Endothelial cell of umbilical vein (primary cell): ENCODE results near the gene PLCD4. TPM values are rescaled to one million over a fixed set of nuclear protein-coding genes. Genes with fewer than 3 reads are reported as not detected.

Experiments used
- BruUV-seq: library from RNA; stranded (reverse); fragments of 400-500 nt; replicated peaks from 2 replicates; lab custom pipeline; 2021; lab: Mats Ljungman, UMichigan
- CTCF ChIA-PET: fragments of 300-600, 350-600 bp; sonication (Branson Sonifier 250); formaldehyde crosslinking; loops from one replicate; lab custom pipeline; 2021; ENCODE audit warnings: antibody characterized with exemption, inconsistent platforms; lab: Charles Lee
- POLR2A ChIA-PET: fragments of 300-600, 350-600 bp; sonication (Branson Sonifier 250); formaldehyde crosslinking; loops from one replicate; lab custom pipeline; 2021; ENCODE audit warnings: antibody characterized with exemption, inconsistent platforms; lab: Charles Lee
- DNase-seq: peaks from one replicate; pipeline ENCODE4 v3.0.0-alpha.2; 2011; ENCODE audit warnings: low read depth, low spot score
- FAIRE-seq: peaks from 2 replicates; lab custom pipeline; 2011; peaks lifted over from hg19 to GRCh38; lab: Jason Lieb, UNC
- H2AFZ ChIP-seq: 2 replicates; pipeline ENCODE4 v1.6.0; 2012; ENCODE audit warnings: low read depth, low read length, control low read depth, inconsistent platforms
- H3K27ac ChIP-seq: 2 replicates; pipeline ENCODE4 v1.5.1; 2011; ENCODE audit warnings: low read depth, mild to moderate bottlenecking, control low read depth, low read length, moderate library complexity; ENCODE audit not compliant: insufficient read depth
- H3K27me3 ChIP-seq, 2 experiments: 2 replicates each; pipeline versions ENCODE4 v1.6.0 to v1.6.1; 2011; ENCODE audit warnings: low read length in 2 of 2, mixed read lengths in 1 of 2; ENCODE audit not compliant: control insufficient read depth in 2 of 2, insufficient read depth in 2 of 2
- H3K36me3 ChIP-seq, 2 experiments: 2 replicates in 1 of 2; 3 replicates in 1 of 2; pipeline ENCODE4 v1.5.1; 2011; ENCODE audit warnings: low read length in 2 of 2, mild to moderate bottlenecking in 1 of 2, moderate library complexity in 1 of 2; ENCODE audit not compliant: control insufficient read depth in 2 of 2, insufficient read depth in 2 of 2; ENCODE audit errors: extremely low read depth in 1 of 2
- H3K4me1 ChIP-seq: 3 replicates; pipeline ENCODE4 v1.5.1; 2011; ENCODE audit warnings: mild to moderate bottlenecking, low read length; ENCODE audit not compliant: control insufficient read depth, insufficient read depth; ENCODE audit errors: extremely low read depth
- H3K4me2 ChIP-seq: 2 replicates; pipeline ENCODE4 v1.6.1; 2011; ENCODE audit warnings: low read length, control low read depth, mixed read lengths; ENCODE audit not compliant: insufficient read depth
- H3K4me3 ChIP-seq, 3 experiments: fragments of 200-600 bp in 1 of 3; sonication (generic), shearing (Covaris generic) in 1 of 3; replicated peaks in 1 of 3; 2 replicates each; pipeline ENCODE4 v1.5.1; 2011 to 2016; ENCODE audit warnings: control low read depth in 3 of 3, low read length in 3 of 3, mild to moderate bottlenecking in 2 of 3, inconsistent platforms in 1 of 3, low read depth in 1 of 3, moderate library complexity in 1 of 3; ENCODE audit not compliant: insufficient read depth in 1 of 3
- H3K79me2 ChIP-seq: 2 replicates; pipeline ENCODE4 v1.6.0; 2012; ENCODE audit warnings: low read length, inconsistent platforms; ENCODE audit not compliant: control insufficient read depth, insufficient read depth
- H3K9ac ChIP-seq: replicated peaks from 2 replicates; pipeline ENCODE3; 2011; ENCODE audit warnings: low read length, control low read depth; ENCODE audit not compliant: insufficient read depth; ENCODE audit errors: extremely low read depth
- H3K9me1 ChIP-seq: replicated peaks from 3 replicates; pipeline ENCODE4 v1.6.0; 2011; ENCODE audit warnings: mild to moderate bottlenecking, low read length; ENCODE audit not compliant: control insufficient read depth, insufficient read depth; ENCODE audit errors: extremely low read depth
- H3K9me3 ChIP-seq: replicated peaks from 2 replicates; pipeline ENCODE4 v1.5.1; 2012; ENCODE audit warnings: low read length, inconsistent platforms; ENCODE audit not compliant: control insufficient read depth, insufficient read depth
- H4K20me1 ChIP-seq: replicated peaks from 2 replicates; pipeline ENCODE3; 2011; ENCODE audit warnings: mild to moderate bottlenecking, low read length; ENCODE audit not compliant: control insufficient read depth, insufficient read depth; ENCODE audit errors: extremely low read depth
- EZH2 ChIP-seq: IDR thresholded peaks from 2 replicates; pipeline ENCODE4 v1.6.1; 2012; ENCODE audit warnings: borderline replicate concordance, low read depth, mild to moderate bottlenecking, moderate library complexity, low read length, inconsistent platforms; ENCODE audit not compliant: severe bottlenecking
- FOS ChIP-seq: IDR thresholded peaks from 2 replicates; pipeline ENCODE4 v1.6.1; 2011; ENCODE audit warnings: mild to moderate bottlenecking, low read length, moderate library complexity, borderline replicate concordance; ENCODE audit not compliant: insufficient read depth
- GATA2 ChIP-seq: IDR thresholded peaks from 2 replicates; pipeline ENCODE4 v1.7.0; 2011; ENCODE audit warnings: low read depth, mild to moderate bottlenecking, moderate library complexity, mixed read lengths, low read length; ENCODE audit not compliant: insufficient read length, insufficient read depth
- JUN ChIP-seq: IDR thresholded peaks from 2 replicates; pipeline ENCODE4 v1.6.1; 2011; ENCODE audit warnings: borderline replicate concordance, low read depth; ENCODE audit not compliant: insufficient read length, insufficient read depth
- MYC ChIP-seq: IDR thresholded peaks from one replicate; pipeline ENCODE4 v1.6.1; 2011; ENCODE audit warnings: mild to moderate bottlenecking, low read depth, low read length
- POLR2A ChIP-seq: IDR thresholded peaks from 2 replicates; pipeline ENCODE4 v1.6.1; 2012; ENCODE audit warnings: low read depth, mild to moderate bottlenecking, control low read depth, low read length
- POLR2AphosphoS5 ChIP-seq: IDR thresholded peaks from 2 replicates; pipeline ENCODE4 v1.6.1; 2012; ENCODE audit warnings: low read depth, mild to moderate bottlenecking, control low read depth, low read length, moderate library complexity; ENCODE audit not compliant: insufficient read depth
- dilution Hi-C: fragments of 300-500 bp; cut with MboI; formaldehyde crosslinking; loops from one replicate; pipeline ENCODE4 v1.15.0; 2019; ENCODE audit warnings: low sequenced_read_pairs; ENCODE audit not compliant: extremely low pct_ligation_motif_present
- intact Hi-C: fragments of 100-400 bp; cut with micrococcal nuclease; formaldehyde crosslinking; loops from one replicate; pipeline ENCODE4 v1.10.0; 2022
- polyA plus RNA-seq, 4 experiments: library from polyadenylated mRNA; depleted of rRNA in 3 of 4; stranded (reverse) in 3 of 4; unstranded in 1 of 4; fragments of >200 nt; gene quantifications; 2 replicates each; pipeline versions ENCODE4 v1.2.1 to v1.2.3, GENCODE V29; 2011 to 2012; ENCODE audit warnings: missing spikeins in 1 of 4
- total RNA-seq: library from RNA; stranded (reverse); gene quantifications from 2 replicates; pipeline ENCODE4 v1.2.3, GENCODE V29; 2021
- TF ChIP-seq, protein P1 (sequence below): IDR thresholded peaks from 2 replicates; pipeline ENCODE4 v1.6.1; 2011; ENCODE audit not compliant: insufficient read depth, insufficient read length
- TF ChIP-seq, protein P2 (sequence below), 2 donors: IDR thresholded peaks; 1 replicate in 1 of 2; 2 replicates in 1 of 2; pipeline ENCODE4 v1.5.1; 2011; ENCODE audit warnings: low read length in 2 of 2, mild to moderate bottlenecking in 2 of 2, moderate library complexity in 2 of 2, control low read depth in 1 of 2, inconsistent platforms in 1 of 2, low read depth in 1 of 2; ENCODE audit not compliant: insufficient read depth in 1 of 2; ENCODE audit errors: extremely low read depth in 1 of 2

The PLCD4 gene
- total and polyA plus RNA-seq, 2 donors (not counting 3 experiments of a cell fraction or from before 2014, with no cell fraction given): 2.2 to 3.1 TPM

DNA sequence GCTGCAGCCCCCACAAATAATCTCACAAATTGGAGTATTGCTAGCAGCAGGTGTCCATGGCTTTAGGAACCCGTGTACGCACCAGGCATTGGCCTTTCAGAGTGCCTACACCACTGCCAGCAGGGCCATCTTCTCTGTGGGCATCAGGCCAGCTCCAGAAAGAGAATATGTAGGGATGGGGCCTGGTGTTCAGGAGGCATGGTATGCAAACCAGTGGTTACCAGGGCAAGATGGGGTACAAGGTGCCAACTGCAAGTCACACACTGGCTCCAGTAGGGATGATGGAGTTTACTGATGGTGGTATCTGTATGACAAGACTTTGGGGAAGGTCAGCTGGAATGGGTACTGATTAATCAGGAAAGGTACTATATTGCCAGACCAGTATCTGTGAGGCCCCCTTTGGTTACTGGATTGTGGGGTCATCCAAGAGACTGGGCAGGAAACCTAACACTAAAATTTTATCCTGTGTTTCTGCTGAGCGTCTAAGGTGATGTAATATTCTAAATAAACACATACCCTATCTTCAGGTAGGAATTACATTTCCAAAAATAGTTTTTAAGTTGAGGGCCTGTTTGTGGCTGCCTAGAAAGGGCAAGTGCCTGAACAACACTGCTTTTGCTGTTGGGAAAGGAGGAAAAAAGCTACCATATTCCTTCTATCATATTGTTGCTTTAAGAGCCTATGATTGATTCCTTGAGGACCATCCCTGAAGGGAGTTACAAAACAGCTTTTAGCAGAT lies 30.0 kb upstream of the PLCD4 start:
- intact Hi-C loops (no loop called here), dilution Hi-C loops (no loop called here)
- H3K9me1 ChIP-seq: peaks cover 2% of the 10 kb centered on the region
- H3K27me3 ChIP-seq: no peaks in the 10 kb centered on the region
- peaks cover 2% of the 10 kb centered on the region for H4K20me1 ChIP-seq
- DNase-seq (no peak), FAIRE-seq (no peak)
- H3K9ac ChIP-seq: no peak overlapping the region
- peaks cover 64% of the 10 kb centered on the region for H3K79me2 ChIP-seq
- BruUV-seq: no TSS peak
- no peaks in the 10 kb centered on the region for H3K9me3 ChIP-seq
- H3K27ac ChIP-seq: no peak overlapping the region
- H2AFZ ChIP-seq: no peak overlapping the region
- peaks cover 5% of the 10 kb centered on the region for H3K4me1 ChIP-seq
- peaks cover 0 to 2% of the 10 kb centered on the region in 2 experiments for H3K36me3 ChIP-seq
- TF ChIP-seq GATA2 (no peak), POLR2AphosphoS5 (no peak), FOS (no peak), MYC (no peak), EZH2 (no peak), POLR2A (no peak), JUN (no peak)
- TF ChIP-seq, protein P1, sequence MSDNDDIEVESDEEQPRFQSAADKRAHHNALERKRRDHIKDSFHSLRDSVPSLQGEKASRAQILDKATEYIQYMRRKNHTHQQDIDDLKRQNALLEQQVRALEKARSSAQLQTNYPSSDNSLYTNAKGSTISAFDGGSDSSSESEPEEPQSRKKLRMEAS: no peak
- TF ChIP-seq, protein P2, sequence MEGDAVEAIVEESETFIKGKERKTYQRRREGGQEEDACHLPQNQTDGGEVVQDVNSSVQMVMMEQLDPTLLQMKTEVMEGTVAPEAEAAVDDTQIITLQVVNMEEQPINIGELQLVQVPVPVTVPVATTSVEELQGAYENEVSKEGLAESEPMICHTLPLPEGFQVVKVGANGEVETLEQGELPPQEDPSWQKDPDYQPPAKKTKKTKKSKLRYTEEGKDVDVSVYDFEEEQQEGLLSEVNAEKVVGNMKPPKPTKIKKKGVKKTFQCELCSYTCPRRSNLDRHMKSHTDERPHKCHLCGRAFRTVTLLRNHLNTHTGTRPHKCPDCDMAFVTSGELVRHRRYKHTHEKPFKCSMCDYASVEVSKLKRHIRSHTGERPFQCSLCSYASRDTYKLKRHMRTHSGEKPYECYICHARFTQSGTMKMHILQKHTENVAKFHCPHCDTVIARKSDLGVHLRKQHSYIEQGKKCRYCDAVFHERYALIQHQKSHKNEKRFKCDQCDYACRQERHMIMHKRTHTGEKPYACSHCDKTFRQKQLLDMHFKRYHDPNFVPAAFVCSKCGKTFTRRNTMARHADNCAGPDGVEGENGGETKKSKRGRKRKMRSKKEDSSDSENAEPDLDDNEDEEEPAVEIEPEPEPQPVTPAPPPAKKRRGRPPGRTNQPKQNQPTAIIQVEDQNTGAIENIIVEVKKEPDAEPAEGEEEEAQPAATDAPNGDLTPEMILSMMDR (IDR thresholded peaks at IDR 0.05; ENCODE audit: extremely low read depth in 1 of 2, insufficient read depth in 1 of 2, low read depth in 1 of 2, low read length in 2 of 2): no peak
- POLR2A ChIA-PET: no interaction called here
- CTCF ChIA-PET: interaction anchor here (0.8 to 2.0 kb wide), 3 partner anchors 20 to 270 kb away, joined by 3 to 7 read pairs (median 6); no protein-coding TSS in a partner anchor
- H3K4me2 ChIP-seq: no peak overlapping the region
- H3K4me3 ChIP-seq: no peak overlapping the region
